GM18861 (cell line): ENCODE measurements around the gene ECSCR.

ENCODE experiments used
- ATAC-seq: cut with Tn5 transposase; IDR thresholded peaks from one replicate; pipeline ENCODE4 v1.9.1; 2021; ENCODE audit not compliant: unreplicated experiment

The ECSCR gene

GRCh38 chr5:139474890-139475791 is 12.6 kb upstream of the ECSCR start:
- no peak for ATAC-seq

- no peak for ATAC-seq
Measured at GRCh38 chr5:139473565-139473964, 11.0 kb upstream of the ECSCR start.

GRCh38 chr5:139473105-139473504 is 10.6 kb upstream of the ECSCR start:
- no peak for ATAC-seq

GRCh38 chr5:139472386-139473030 is 10.0 kb upstream of the ECSCR start:
- no peak for ATAC-seq

- ATAC-seq, result no peak
Measured at GRCh38 chr5:139470821-139471300, 8.3 kb upstream of the ECSCR start, which contains the start of gene SMIM33. Gene SMIM33, plus strand, starts transcription at chr5:139471004. Its CDS starts 118 bp downstream, at chr5:139471122.

- no peak for ATAC-seq
Measured at GRCh38 chr5:139468421-139468931, 5.9 kb upstream of the ECSCR start.

- ATAC-seq, result no peak
Measured at GRCh38 chr5:139461698-139462097, 845 bp downstream of the ECSCR start.

- ATAC-seq, result no peak
Measured at GRCh38 chr5:139461176-139461575, 1.4 kb downstream of the ECSCR start.

GRCh38 chr5:139460455-139460854 is 2.1 kb downstream of the ECSCR start:
- no peak for ATAC-seq

- peak; percentile 33 for ATAC-seq
Measured at GRCh38 chr5:139459451-139459934, 3.0 kb downstream of the ECSCR start.

GRCh38 chr5:139458580-139459407 is 3.7 kb downstream of the ECSCR start:
- ATAC-seq, result peak; percentile 69

GRCh38 chr5:139457653-139458306 is 4.8 kb downstream of the ECSCR start:
- ATAC-seq, result no peak

- no peak for ATAC-seq
Measured at GRCh38 chr5:139457241-139457640, 5.3 kb downstream of the ECSCR start.

GRCh38 chr5:139456776-139457175 is 5.8 kb downstream of the ECSCR start:
- no peak for ATAC-seq

GRCh38 chr5:139454568-139455290 is 7.8 kb downstream of the ECSCR start:
- ATAC-seq, result no peak

- no peak for ATAC-seq
Measured at GRCh38 chr5:139453683-139454567, 8.6 kb downstream of the ECSCR start.

GRCh38 chr5:139451878-139452660 is 10.5 kb downstream of the ECSCR start:
- no peak for ATAC-seq

- no peak for ATAC-seq
Measured at GRCh38 chr5:139451176-139451575, 11.4 kb downstream of the ECSCR start.
